DND-41 (cell line): ENCODE measurements around the gene FTO.

Source experiments
- ATAC-seq: fragments of 200-7000 bp; cut with Tn5 transposase; 3 replicates; pipeline ENCODE4 v1.9.1; 2021; ENCODE audit warnings: low read depth; ENCODE audit not compliant: insufficient read depth
- DNase-seq: peaks from one replicate; pipeline ENCODE4 v3.0.0-alpha.2; 2020
- H2AFZ ChIP-seq: 2 replicates; pipeline ENCODE4 v1.6.0; 2012; ENCODE audit warnings: low read depth, low read length
- H3K27ac ChIP-seq: 2 replicates; pipeline ENCODE4 v1.5.1; 2012; ENCODE audit warnings: low read length, inconsistent platforms
- H3K27me3 ChIP-seq: fragments of 200-600 bp; sonication (generic); 2 replicates; pipeline ENCODE4 v1.6.0; 2012; ENCODE audit warnings: low read length, mild to moderate bottlenecking, inconsistent platforms; ENCODE audit not compliant: insufficient read depth, poor library complexity
- H3K36me3 ChIP-seq: 2 replicates; pipeline ENCODE4 v1.5.1; 2012; ENCODE audit warnings: low read length, inconsistent platforms; ENCODE audit not compliant: insufficient read depth
- H3K4me1 ChIP-seq: 2 replicates; pipeline ENCODE4 v1.5.1; 2012; ENCODE audit warnings: mild to moderate bottlenecking, low read length; ENCODE audit not compliant: insufficient read depth
- H3K4me2 ChIP-seq: 2 replicates; pipeline ENCODE4 v1.6.0; 2012; ENCODE audit warnings: mild to moderate bottlenecking, moderate library complexity, low read length, inconsistent platforms; ENCODE audit not compliant: insufficient read depth
- H3K4me3 ChIP-seq, 2 experiments: fragments of 200-600 bp in 1 of 2; shearing (Covaris generic) in 1 of 2; 2 replicates each; pipeline ENCODE4 v1.5.1; 2012 to 2016; ENCODE audit warnings: inconsistent platforms in 2 of 2, low read length in 2 of 2, mild to moderate bottlenecking in 2 of 2, low read depth in 1 of 2, moderate library complexity in 1 of 2
- H3K79me2 ChIP-seq: 2 replicates; pipeline ENCODE4 v1.6.0; 2012; ENCODE audit warnings: low read length, inconsistent platforms; ENCODE audit not compliant: insufficient read depth
- H3K9ac ChIP-seq: 2 replicates; pipeline ENCODE4 v1.6.0; 2012; ENCODE audit warnings: low read depth, mild to moderate bottlenecking, inconsistent platforms, low read length, moderate library complexity
- H3K9me3 ChIP-seq: 2 replicates; pipeline ENCODE4 v1.5.1; 2012; ENCODE audit warnings: low read length, moderate library complexity, mild to moderate bottlenecking, inconsistent platforms; ENCODE audit not compliant: insufficient read depth, severe bottlenecking
- H4K20me1 ChIP-seq: 2 replicates; pipeline ENCODE4 v1.6.0; 2012; ENCODE audit warnings: low read length; ENCODE audit not compliant: insufficient read depth
- CTCF ChIP-seq: IDR thresholded peaks from 2 replicates; pipeline ENCODE4 v1.5.1; 2012; ENCODE audit warnings: borderline replicate concordance, low read length, moderate library complexity, mild to moderate bottlenecking; ENCODE audit not compliant: poor library complexity, severe bottlenecking; ENCODE audit errors: extremely low read depth
- EZH2 ChIP-seq: IDR thresholded peaks from 3 replicates; pipeline ENCODE4 v1.6.1; 2012; ENCODE audit warnings: borderline replicate concordance, low read depth, mild to moderate bottlenecking, moderate library complexity, low read length, inconsistent platforms; ENCODE audit not compliant: severe bottlenecking

Gene FTO

DNA sequence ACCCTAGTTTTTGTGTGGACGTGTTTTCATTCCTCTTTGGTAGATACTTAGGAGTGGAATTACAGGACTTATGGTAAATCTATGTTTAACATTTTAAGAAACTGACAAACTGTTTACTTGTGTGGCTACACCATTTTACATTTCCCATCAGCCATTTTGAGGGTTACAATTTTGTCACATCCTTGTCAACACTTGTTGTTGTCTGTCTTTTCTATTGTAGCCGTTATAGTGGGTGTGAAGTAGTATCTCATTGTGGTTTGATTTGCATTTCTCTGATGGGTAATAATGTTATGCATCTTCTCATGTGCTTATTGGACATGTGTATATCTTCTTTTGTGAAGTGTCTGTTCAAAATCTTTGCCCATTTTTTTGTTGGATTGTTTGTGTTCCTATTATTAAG lies 4.5 kb downstream of the FTO start:
- ATAC-seq: no peak
- Histone ChIP-seq H2AFZ (no peak overlapping the region), H3K4me2 (no peak overlapping the region), H3K79me2 (peaks cover 88% of the 10 kb centered on the region), H3K27me3 (no peaks in the 10 kb centered on the region), H3K4me1 (peaks cover 24% of the 10 kb centered on the region), H3K9me3 (no peaks in the 10 kb centered on the region), H3K36me3 (peaks cover 4% of the 10 kb centered on the region; the same call in 1 of the 2 replicates), H3K27ac (no peak overlapping the region), H4K20me1 (peaks cover 2% of the 10 kb centered on the region; the same call in 1 of the 2 replicates), H3K4me3 (no peak overlapping the region), H3K9ac (no peak overlapping the region)
- no peak for DNase-seq
- TF ChIP-seq CTCF (no peak), EZH2 (no peak)

DNA sequence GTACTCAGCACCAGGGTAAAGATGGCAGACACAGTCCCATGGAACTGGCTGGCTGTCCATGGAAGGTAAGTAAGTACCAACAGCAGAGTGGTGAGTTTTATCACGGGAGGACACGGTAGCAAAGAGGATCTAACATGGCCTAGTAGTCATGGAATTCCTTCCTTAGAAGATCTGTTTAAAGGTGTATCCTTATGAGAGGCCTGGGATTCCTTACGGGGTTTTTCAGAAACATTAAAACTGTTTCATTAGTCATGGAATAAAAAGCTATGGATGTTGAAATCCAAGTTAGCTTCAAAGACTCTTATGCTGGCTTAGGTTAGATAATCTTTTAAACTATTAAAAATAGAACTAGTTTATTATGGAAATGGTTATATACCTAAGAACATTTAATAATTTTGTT lies 7.4 kb downstream of the FTO start:
- no peak overlapping the region for H3K4me3 ChIP-seq
- H3K27ac ChIP-seq: no peak overlapping the region
- DNase-seq (no peak), ATAC-seq (no peak)
- no peaks in the 10 kb centered on the region for H3K9me3 ChIP-seq
- no peaks in the 10 kb centered on the region for H3K27me3 ChIP-seq
- peaks cover 10% of the 10 kb centered on the region; the same call in 1 of the 2 replicates for H4K20me1 ChIP-seq
- H3K4me1 ChIP-seq: peaks cover 3% of the 10 kb centered on the region; the same call in 1 of the 2 replicates
- H3K79me2 ChIP-seq: peaks cover 90% of the 10 kb centered on the region
- H3K36me3 ChIP-seq: peaks cover 4% of the 10 kb centered on the region; the same call in 1 of the 2 replicates
- no peak overlapping the region for H2AFZ ChIP-seq
- no peak overlapping the region for H3K4me2 ChIP-seq
- no peak overlapping the region for H3K9ac ChIP-seq
- TF ChIP-seq CTCF (no peak), EZH2 (no peak)

GRCh38 chr16:53712065-53712464 lies 8.1 kb downstream of the FTO start:
- H3K36me3 ChIP-seq: 0 out of 2 replicates have a peak, but pooled peaks cover 2% of the 10 kb centered on the region
- ATAC-seq (no peak), DNase-seq (no peak)
- H3K27me3 ChIP-seq: no peaks in the 10 kb centered on the region
- H3K4me2 ChIP-seq: no peak overlapping the region
- no peaks in the 10 kb centered on the region for H3K9me3 ChIP-seq
- H3K27ac ChIP-seq: no peak overlapping the region
- no peak for TF ChIP-seq EZH2
- TF ChIP-seq CTCF: no peak
- H3K9ac ChIP-seq: no peak overlapping the region
- H2AFZ ChIP-seq: no peak overlapping the region
- H4K20me1 ChIP-seq: peaks cover 10% of the 10 kb centered on the region; the same call in 1 of the 2 replicates
- H3K4me3 ChIP-seq: no peak overlapping the region
- peaks cover 88% of the 10 kb centered on the region for H3K79me2 ChIP-seq
- H3K4me1 ChIP-seq: peaks cover 1% of the 10 kb centered on the region; the same call in 1 of the 2 replicates
